Neural crest cell (in vitro differentiated cells): ENCODE measurements around the gene C6orf15. TPM values are rescaled to one million over a fixed set of nuclear protein-coding genes. Genes with fewer than 3 reads are reported as not detected.

Experiments
- DNase-seq: peaks from one replicate; pipeline ENCODE4 v3.0.0; 2021; ENCODE audit warnings: low read depth, mixed read lengths, low spot score
- H3K27ac Mint-ChIP-seq: one replicate; pipeline ENCODE4 v1.8.0; 2021; ENCODE audit warnings: mild to moderate bottlenecking, mixed read lengths; ENCODE audit not compliant: unreplicated experiment
- H3K27me3 Mint-ChIP-seq: 2 replicates; pipeline ENCODE4 v1.8.0; 2021; ENCODE audit warnings: low read depth, mild to moderate bottlenecking, mixed read lengths
- H3K36me3 Mint-ChIP-seq: 2 replicates; pipeline ENCODE4 v1.8.0; 2021; ENCODE audit warnings: low read depth, mild to moderate bottlenecking, mixed read lengths
- H3K4me1 Mint-ChIP-seq: 2 replicates; pipeline ENCODE4 v1.8.0; 2021; ENCODE audit warnings: mixed read lengths
- H3K4me3 Mint-ChIP-seq: one replicate; pipeline ENCODE4 v1.8.0; 2021; ENCODE audit warnings: mild to moderate bottlenecking, mixed read lengths
- H3K9me3 Mint-ChIP-seq: 2 replicates; pipeline ENCODE4 v1.8.0; 2021; ENCODE audit warnings: mixed read lengths
- long read RNA-seq: library from polyadenylated mRNA; unstranded; transcript quantifications from one replicate; pipeline ENCODE4 v2.0.0, GENCODE V29; 2020
- total RNA-seq: library from RNA; stranded (reverse); gene quantifications from 2 replicates; pipeline ENCODE4 v1.2.1, GENCODE V29; 2021
- TF ChIP-seq, protein P1 (sequence below): fragments of 200-600 bp; sonication (generic); conservative IDR thresholded peaks from 2 replicates; pipeline ENCODE4 v1.5.0; 2021; ENCODE audit warnings: antibody characterized with exemption, mild to moderate bottlenecking

C6orf15 gene
- total RNA-seq, result not detected in 2 replicates
- long read RNA-seq, result 0 reads

DNA sequence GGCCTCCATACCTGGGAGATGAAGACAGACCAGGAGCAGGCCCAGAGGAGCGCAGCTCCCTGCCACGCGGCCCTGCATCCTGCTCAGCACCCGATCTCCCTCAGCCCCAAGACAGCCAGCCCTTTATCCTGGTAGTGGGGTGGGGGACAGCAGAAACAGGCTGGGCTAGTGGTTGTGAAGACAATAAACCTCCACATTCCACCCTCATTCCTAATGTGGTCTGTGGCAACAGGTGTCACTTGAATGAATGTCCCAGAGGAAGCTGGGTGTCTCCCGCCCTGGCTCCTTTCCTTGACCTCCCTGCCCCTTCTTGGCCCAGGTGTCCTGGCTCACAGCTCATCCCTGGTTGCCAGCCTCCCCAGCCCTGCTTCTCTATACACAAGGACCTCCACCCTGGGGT is at the start of gene C6orf15:
C6orf15 (minus strand) TSS at position 98 of the 400 bp plus-strand sequence; CDS start at position 78, 20 bp downstream.
- peaks cover 31% of the 10 kb centered on the region for H3K27me3 Mint-ChIP-seq
- no peak for DNase-seq

DNA sequence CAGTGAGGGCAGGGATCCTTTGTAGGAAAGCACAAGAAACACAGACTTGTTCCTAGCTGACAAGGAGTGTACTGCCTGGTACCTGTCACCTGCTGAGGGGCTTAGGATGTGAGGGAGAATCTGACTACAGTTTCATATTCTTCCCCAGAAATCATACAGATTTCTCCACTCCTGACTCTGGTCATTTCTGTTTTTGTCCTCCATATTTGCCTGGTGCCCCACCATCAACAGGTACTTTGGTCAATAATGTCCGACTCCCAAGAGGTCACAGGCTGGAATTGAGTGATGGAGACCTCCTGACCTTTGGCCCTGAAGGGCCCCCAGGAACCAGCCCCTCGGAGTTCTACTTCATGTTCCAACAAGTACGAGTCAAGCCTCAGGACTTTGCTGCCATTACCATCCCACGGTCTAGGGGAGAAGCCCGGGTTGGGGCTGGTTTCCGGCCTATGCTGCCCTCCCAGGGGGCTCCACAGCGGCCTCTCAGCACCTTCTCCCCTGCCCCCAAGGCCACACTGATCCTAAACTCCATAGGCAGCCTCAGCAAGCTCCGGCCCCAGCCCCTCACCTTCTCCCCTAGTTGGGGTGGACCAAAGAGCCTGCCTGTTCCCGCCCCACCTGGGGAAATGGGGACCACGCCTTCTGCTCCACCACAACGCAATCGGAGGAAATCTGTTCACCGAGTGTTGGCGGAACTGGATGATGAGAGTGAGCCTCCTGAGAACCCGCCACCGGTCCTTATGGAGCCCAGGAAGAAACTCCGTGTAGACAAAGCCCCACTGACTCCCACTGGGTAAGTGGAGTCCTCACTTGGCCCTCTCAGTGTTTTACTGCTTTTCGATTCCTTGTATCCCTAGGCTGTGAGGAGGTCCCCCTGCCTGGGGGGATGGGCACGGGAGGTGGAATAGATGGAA is 49.1 kb upstream of the C6orf15 start:
- Mint-ChIP-seq H3K9me3 (no peaks in the 10 kb centered on the region), H3K4me3 (peak overlapping the region; percentile 40), H3K4me1 (peaks cover 34% of the 10 kb centered on the region), H3K36me3 (peaks cover 3% of the 10 kb centered on the region), H3K27me3 (no peaks in the 10 kb centered on the region), H3K27ac (no peak overlapping the region)
- no peak for DNase-seq
- TF ChIP-seq, protein P1, sequence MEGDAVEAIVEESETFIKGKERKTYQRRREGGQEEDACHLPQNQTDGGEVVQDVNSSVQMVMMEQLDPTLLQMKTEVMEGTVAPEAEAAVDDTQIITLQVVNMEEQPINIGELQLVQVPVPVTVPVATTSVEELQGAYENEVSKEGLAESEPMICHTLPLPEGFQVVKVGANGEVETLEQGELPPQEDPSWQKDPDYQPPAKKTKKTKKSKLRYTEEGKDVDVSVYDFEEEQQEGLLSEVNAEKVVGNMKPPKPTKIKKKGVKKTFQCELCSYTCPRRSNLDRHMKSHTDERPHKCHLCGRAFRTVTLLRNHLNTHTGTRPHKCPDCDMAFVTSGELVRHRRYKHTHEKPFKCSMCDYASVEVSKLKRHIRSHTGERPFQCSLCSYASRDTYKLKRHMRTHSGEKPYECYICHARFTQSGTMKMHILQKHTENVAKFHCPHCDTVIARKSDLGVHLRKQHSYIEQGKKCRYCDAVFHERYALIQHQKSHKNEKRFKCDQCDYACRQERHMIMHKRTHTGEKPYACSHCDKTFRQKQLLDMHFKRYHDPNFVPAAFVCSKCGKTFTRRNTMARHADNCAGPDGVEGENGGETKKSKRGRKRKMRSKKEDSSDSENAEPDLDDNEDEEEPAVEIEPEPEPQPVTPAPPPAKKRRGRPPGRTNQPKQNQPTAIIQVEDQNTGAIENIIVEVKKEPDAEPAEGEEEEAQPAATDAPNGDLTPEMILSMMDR, result no peak

More for the DNA sequence above, at the start of gene C6orf15:
- Mint-ChIP-seq H3K9me3 (no peaks in the 10 kb centered on the region), H3K4me1 (peaks cover 8% of the 10 kb centered on the region), H3K36me3 (no peaks in the 10 kb centered on the region), H3K27ac (no peak within 1 kb of the TSS), H3K4me3 (no peak within 1 kb of the TSS)
- TF ChIP-seq, protein P1, result no peak

DNA sequence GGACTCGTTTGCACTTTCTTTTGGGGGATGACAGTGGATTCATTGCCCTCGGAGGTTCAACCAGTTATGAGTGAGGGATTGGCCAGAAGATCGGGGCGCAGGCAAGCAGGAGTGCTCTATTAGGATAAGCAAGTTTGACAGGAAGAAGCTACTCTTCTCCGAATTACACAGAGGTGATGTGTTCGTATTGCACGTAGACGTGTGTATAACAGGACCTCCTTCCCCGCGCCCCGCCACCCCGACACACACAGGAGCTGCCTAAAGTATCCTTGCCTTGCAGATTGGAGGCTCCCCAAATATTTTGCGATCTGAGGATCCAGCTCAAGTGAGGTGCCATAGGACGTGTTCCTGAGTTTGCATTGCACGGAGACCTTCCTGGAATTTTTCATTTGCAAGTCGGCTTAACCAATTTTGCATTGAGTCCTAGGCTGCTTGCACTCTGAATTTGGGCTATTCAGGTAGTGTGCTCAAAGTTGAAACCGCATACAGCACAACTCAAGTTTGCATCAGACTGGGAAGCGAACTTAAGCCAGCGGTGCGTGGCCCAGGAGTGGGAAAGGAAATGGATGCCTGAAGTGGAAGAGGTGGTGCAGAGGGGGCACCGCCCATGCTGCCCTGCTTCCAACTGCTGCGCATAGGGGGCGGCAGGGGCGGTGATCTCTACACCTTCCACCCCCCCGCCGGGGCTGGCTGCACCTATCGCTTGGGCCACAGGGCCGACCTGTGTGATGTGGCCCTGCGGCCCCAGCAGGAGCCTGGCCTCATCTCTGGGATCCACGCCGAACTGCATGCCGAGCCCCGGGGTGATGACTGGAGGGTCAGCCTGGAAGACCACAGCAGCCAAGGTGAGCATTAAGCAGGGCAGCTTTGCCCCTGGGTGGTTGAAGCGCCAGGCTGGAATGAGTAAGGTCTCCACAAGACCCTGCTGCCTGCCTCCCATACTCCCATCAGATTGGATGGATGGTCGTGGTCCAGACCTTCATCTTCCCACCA is 46.8 kb upstream of the C6orf15 start:
- no peak for DNase-seq
- H3K27me3 Mint-ChIP-seq, result no peaks in the 10 kb centered on the region
- TF ChIP-seq, protein P1, result no peak
- peaks cover 34% of the 10 kb centered on the region for H3K4me1 Mint-ChIP-seq
- no peaks in the 10 kb centered on the region for H3K9me3 Mint-ChIP-seq
- peaks cover 3% of the 10 kb centered on the region for H3K36me3 Mint-ChIP-seq
- peak overlapping the region; percentile 92 for H3K4me3 Mint-ChIP-seq
- H3K27ac Mint-ChIP-seq, result peak overlapping the region; percentile 29

DNA sequence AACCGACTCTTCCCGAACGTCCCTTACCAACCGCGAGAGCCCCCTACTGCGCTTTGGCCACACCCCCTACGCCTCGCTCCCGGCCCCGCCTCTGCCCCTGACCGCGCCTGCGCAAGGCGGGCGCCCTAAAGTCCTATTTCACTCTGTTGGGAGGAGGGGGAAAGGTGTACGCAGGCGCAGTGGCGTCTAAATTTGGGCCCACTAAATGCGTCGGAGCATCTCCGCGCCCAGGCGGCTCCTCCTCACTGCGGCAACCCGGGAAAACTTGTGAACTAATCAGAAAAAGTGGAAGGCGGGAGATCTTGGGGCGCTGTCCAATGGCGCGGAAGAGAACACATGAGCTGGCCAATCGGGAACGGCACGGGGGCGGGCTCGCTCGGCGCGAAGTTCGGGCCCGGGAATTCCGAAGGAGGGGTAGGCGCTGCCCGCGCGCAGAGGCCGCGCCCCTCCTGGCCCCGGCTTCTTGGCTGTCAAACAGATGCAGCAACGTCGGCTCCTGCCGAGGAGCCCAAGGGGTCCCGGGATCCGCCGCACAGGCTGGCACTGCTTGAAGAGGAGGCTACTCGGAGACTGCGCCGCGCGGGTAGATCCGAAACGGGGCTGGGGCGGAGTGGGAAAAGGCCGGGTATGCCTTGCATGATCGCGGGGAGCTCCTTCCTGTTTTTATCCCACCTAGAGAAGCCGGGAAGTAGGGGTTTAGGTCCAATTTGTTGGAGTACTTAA is 45.9 kb upstream of the C6orf15 start, which contains the start of gene TCF19:
TCF19 (plus strand) TSS at position 450 of the 723 bp plus-strand sequence. CDS start 881 bp downstream, outside the sequence.
- H3K9me3 Mint-ChIP-seq, result no peaks in the 10 kb centered on the region
- TF ChIP-seq, protein P1, result no peak
- H3K27me3 Mint-ChIP-seq, result no peaks in the 10 kb centered on the region
- peaks cover 34% of the 10 kb centered on the region for H3K4me1 Mint-ChIP-seq
- peaks cover 3% of the 10 kb centered on the region for H3K36me3 Mint-ChIP-seq
- peak within 1 kb of the TSS; percentile 66 for H3K27ac Mint-ChIP-seq
- DNase-seq, result peak; percentile 99
- H3K4me3 Mint-ChIP-seq, result peak within 1 kb of the TSS; percentile 92
